Body of pancreas (tissue), 4 donors: ENCODE results near the gene ATXN7L1. TPM values are rescaled to one million over a fixed set of nuclear protein-coding genes. Genes with fewer than 3 reads are reported as not detected.

ENCODE experiments used
- ATAC-seq: fragments of 150-250 bp; one replicate; pipeline ENCODE4 v1.9.1; 2016
- DNase-seq, 4 donors: peaks; one replicate each; pipeline ENCODE4 v3.0.0-alpha.2; 2019
- H3K27ac ChIP-seq, 4 donors: fragments of 200-600 bp; sonication (generic); 1 replicate in 3 of 4; 2 replicates in 1 of 4; pipeline versions ENCODE4 v1.5.1 to v1.6.1; 2016 to 2019; ENCODE audit warnings: mild to moderate bottlenecking in 1 of 4, mixed read lengths in 1 of 4, moderate library complexity in 1 of 4
- H3K27me3 ChIP-seq, 2 donors: fragments of 200-600 bp; sonication (generic); one replicate each; pipeline ENCODE4 v1.6.0; 2016; ENCODE audit warnings: mild to moderate bottlenecking in 1 of 2
- H3K36me3 ChIP-seq, 2 donors: fragments of 200-600 bp; sonication (generic); replicated peaks in 1 of 2; 2 replicates each; pipeline ENCODE4 v1.5.1; 2016; ENCODE audit warnings: low read depth in 2 of 2; ENCODE audit not compliant: insufficient read depth in 1 of 2
- H3K4me1 ChIP-seq: fragments of 200-600 bp; sonication (generic); one replicate; pipeline ENCODE4 v1.6.0; 2016
- H3K4me3 ChIP-seq, 2 donors: fragments of 200-600 bp; sonication (generic); 1 replicate in 1 of 2; 2 replicates in 1 of 2; pipeline ENCODE4 v1.5.1; 2016 to 2019
- H3K9me3 ChIP-seq, 3 donors: fragments of 200-600 bp; sonication (generic); 1 replicate in 2 of 3; 2 replicates in 1 of 3; pipeline ENCODE4 v1.5.1; 2016
- CTCF ChIP-seq, 7 experiments: fragments of 450-650 bp in 4 of 7; fragments of 200-600 bp in 3 of 7; sonication (generic) in 3 of 7; IDR thresholded peaks; one replicate each; pipeline ENCODE4 v1.5.1; 2016 to 2019; ENCODE audit warnings: antibody characterized with exemption in 7 of 7
- POLR2A ChIP-seq, 3 donors: fragments of 450-650 bp; IDR thresholded peaks; one replicate each; pipeline ENCODE4 v1.6.1; 2016; ENCODE audit warnings: antibody characterized with exemption in 3 of 3, mild to moderate bottlenecking in 2 of 3
- WGBS, 2 donors: methylation state at CpG; one replicate each; pipeline ENCODE4 v1.1.5; 2017; 5-methylcytosine and 5-hydroxymethylcytosine counted together
- intact Hi-C: fragments of 100-400 bp; cut with DNase I; formaldehyde crosslinking; loops from one replicate; pipeline ENCODE4 v1.15.1; 2023
- total RNA-seq, 2 donors: library from RNA; depleted of rRNA; stranded (reverse); fragments of >200 nt; gene quantifications; one replicate each; pipeline ENCODE4 v1.1.0, GENCODE V29; 2016

Gene ATXN7L1
- total RNA-seq, 2 donors from 2014 or later, result 6.6 to 8.0 TPM

DNA sequence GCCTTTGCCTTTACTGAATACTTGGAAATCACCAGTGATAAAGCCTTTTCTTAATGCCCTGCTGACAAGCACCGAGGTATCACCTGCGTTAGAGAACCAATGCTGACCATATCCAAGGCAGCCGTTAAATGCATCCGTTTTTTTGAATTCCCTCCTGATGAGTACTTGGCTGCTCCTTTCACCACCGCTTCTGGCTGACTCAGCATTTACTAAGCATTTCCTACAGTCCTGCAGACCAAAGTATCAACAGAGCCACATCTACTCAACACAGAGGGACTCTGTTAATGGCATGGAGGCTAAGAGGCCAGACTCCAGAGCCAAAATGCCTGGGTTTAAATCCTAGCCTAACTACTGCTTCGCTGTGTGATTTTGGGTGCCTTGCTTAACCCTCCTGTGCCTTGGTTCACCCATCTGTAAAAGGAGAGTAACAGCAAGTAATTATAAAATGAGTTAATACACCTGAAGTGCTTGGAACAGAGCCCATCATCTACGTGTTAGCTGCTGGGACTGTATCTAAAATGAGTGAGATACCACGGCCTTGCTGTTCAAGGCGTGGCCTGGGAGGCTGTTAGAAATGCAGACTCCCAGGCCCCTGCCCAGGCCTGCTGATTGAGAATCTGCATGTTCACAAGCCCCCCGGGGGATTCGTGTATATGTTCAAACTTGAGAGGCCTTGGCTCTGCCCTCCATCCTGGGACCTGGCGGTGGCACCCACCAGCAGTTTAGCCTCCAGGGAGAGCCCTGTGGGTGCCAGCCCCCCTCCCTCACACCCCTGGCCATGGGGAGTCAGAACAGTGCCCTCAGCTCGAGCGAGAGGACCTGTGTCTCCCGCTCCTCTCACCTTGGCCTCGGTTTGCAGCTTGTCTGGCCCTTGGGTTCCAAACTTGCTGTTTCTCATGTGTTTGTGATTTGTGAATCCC, 264.3 kb downstream of the ATXN7L1 start:
- Histone ChIP-seq H3K4me3 (no peak overlapping the region), H3K27me3 (no peaks in the 10 kb centered on the region), H3K27ac (no peak overlapping the region), H3K9me3 (no peaks in the 10 kb centered on the region), H3K36me3 (peaks cover 0 to 7% of the 10 kb centered on the region in 2 donors), H3K4me1 (no peaks in the 10 kb centered on the region)
- no peak for ATAC-seq
- TF ChIP-seq CTCF (IDR thresholded peaks at IDR 0.05) (no peak), POLR2A (IDR thresholded peaks at IDR 0.05) (no peak)
- intact Hi-C loops, result no loop called here
- WGBS, 2 donors, result 84 to 89% methylated on average over 10 to 16 of the region's 16 CpGs
- no peak for DNase-seq

DNA sequence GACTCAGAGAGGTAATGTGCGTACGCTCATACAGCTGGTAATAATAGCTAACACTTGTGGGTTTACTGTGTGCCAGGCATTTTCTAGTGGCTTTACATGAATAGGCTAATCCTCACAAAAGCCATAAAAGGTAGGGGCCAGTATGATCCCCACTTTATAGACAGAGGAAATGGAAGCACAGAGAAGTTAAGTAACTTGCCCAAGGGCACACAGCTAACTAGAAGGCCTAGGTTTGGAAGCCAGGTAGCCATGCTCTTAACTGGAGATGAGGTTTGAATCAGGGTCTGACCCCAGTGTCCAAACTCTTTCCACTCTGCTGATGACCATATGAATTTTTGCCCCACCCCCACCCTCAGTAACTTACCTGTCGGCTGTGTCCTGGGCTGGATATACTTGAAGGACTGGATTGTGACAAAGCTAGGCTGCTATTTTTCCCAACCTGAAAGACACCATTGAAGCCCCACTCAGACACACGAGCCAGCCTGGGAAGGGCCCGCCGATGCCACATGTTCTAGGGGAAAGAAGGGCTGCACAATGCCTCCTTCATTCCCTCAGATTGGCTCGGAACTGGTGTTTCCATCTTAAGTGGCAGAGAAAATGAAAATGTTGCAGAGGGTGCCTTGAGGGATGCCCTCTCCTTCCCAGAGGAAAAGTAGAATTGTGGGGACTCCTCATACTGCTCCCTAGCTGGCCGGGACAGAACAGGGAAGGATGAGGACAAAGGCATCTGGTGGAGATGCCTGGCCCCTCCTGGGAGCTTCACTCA, 266.1 kb downstream of the ATXN7L1 start:
- peaks cover 0 to 7% of the 10 kb centered on the region in 2 donors for H3K36me3 ChIP-seq
- H3K27me3 ChIP-seq, result no peaks in the 10 kb centered on the region
- no peak overlapping the region for H3K4me3 ChIP-seq
- no peak overlapping the region for H3K27ac ChIP-seq
- H3K4me1 ChIP-seq, result no peaks in the 10 kb centered on the region
- ATAC-seq (no peak), DNase-seq (no peak)
- TF ChIP-seq CTCF (IDR thresholded peaks at IDR 0.05), result no peak
- WGBS, 2 donors, result 86 to 87% methylated on average over 7 to 8 of the region's 8 CpGs
- H3K9me3 ChIP-seq, result no peaks in the 10 kb centered on the region
- intact Hi-C loops, result no loop called here

GRCh38 chr7:105602325-105603305, 273.8 kb downstream of the ATXN7L1 start:
- H3K4me3 ChIP-seq, result no peak overlapping the region
- 82 to 85% methylated on average over 19 of the region's 19 CpGs for WGBS, 2 donors
- ATAC-seq, result no peak

More at GRCh38 chr7:105602325-105603305, 273.8 kb downstream of the ATXN7L1 start:
- no peak overlapping the region for H3K27ac ChIP-seq
- no peak for DNase-seq
- H3K36me3 ChIP-seq, result no peaks in the 10 kb centered on the region
- intact Hi-C loops, result no loop called here
- no peaks in the 10 kb centered on the region for H3K27me3 ChIP-seq
- no peaks in the 10 kb centered on the region for H3K4me1 ChIP-seq
- H3K9me3 ChIP-seq, result no peaks in the 10 kb centered on the region
- TF ChIP-seq CTCF (IDR thresholded peaks at IDR 0.05), result no peak
- TF ChIP-seq POLR2A (IDR thresholded peaks at IDR 0.05), result no peak
